Pancreas (tissue), 10 donors: ENCODE results near the gene GPRIN2. TPM values are rescaled to one million over a fixed set of nuclear protein-coding genes. Genes with fewer than 3 reads are reported as not detected.
"Not testable (repeated sequence)": the region's sequence is repeated elsewhere in the genome, so short reads cannot be mapped to it uniquely, and the experiment has no call there.

Source experiments
- ATAC-seq, 4 donors: fragments of 200-7000 bp; cut with Tn5 transposase; one replicate each; pipeline versions ENCODE4 v1.8.0 to v1.9.1; 2020; ENCODE audit warnings: mild to moderate bottlenecking in 4 of 4, moderate library complexity in 4 of 4
- DNase-seq, 6 donors: peaks; one replicate each; pipeline ENCODE4 v3.0.0-alpha.2; 2020
- FAIRE-seq: peaks from 2 replicates; lab custom pipeline; 2012; peaks lifted over from hg19 to GRCh38; lab: Jason Lieb, UNC
- H3K27ac ChIP-seq, 4 donors: fragments of 200-600 bp; sonication (generic); 1 replicate in 3 of 4; 2 replicates in 1 of 4; pipeline versions ENCODE4 v1.5.0 to v1.8.0; 2020
- H3K27me3 ChIP-seq, 4 donors: fragments of 200-600 bp; one replicate each; pipeline ENCODE4 v1.8.0; 2021
- H3K36me3 ChIP-seq, 3 donors: fragments of 200-600 bp; sonication (generic) in 1 of 3; one replicate each; pipeline versions ENCODE4 v1.5.0 to v1.8.0; 2020 to 2021
- H3K4me1 ChIP-seq, 3 donors: fragments of 200-600 bp; one replicate each; pipeline ENCODE4 v1.8.0; 2021
- H3K4me3 ChIP-seq, 4 donors: fragments of 200-600 bp; sonication (generic) in 2 of 4; one replicate each; pipeline versions ENCODE4 v1.5.0 to v1.8.0; 2020 to 2021
- H3K9me3 ChIP-seq, 4 donors: fragments of 200-600 bp; one replicate each; pipeline ENCODE4 v1.8.0; 2021
- WGBS, 2 donors: extraction: QIAGEN DNeasy Blood & Tissue Kit; methylation state at CpG; one replicate each; pipeline ENCODE4 v1.1.7; 2013; 5-methylcytosine and 5-hydroxymethylcytosine counted together
- intact Hi-C, 3 donors: fragments of 100-400 bp; cut with DNase I; formaldehyde crosslinking; loops; one replicate each; pipeline versions ENCODE4 v1.11.1 to v1.14.2; 2022
- polyA plus RNA-seq, 2 donors: library from polyadenylated mRNA; stranded (reverse); fragments of 200-250 nt; gene quantifications; one replicate each; pipeline ENCODE4 v1.2.3, GENCODE V29; 2013
- total RNA-seq, 6 donors: library from RNA; stranded (reverse); fragmentation: NEBNext Ultra II Directional in 4 of 6; extraction: Animal tissue kit (Norgen Biotek cat#: 25700) in 4 of 6; gene quantifications; one replicate each; pipeline versions ENCODE4 v1.2.1 to v1.2.4, GENCODE V29; 2021 to 2023
- TF ChIP-seq, protein P1 (sequence below), 4 donors: fragments of 200-600 bp; sonication (generic) in 3 of 4; IDR thresholded peaks; one replicate each; pipeline versions ENCODE4 v1.5.0 to v1.8.0; 2021; ENCODE audit warnings: antibody characterized with exemption in 4 of 4
- donor health status: healthy with polysubstance abuse.
- donor health status: DM: no; HTN: no; CAD: no; lungs with moderate emphysema.
- donor health status: DM: no; HTN: no; CAD: no.
- donor health status: control.
- donor health status: control.
- donor health status: Bipolar disorder and iron deficiency.
- donor health status: DM: yes; HTN: yes; CAD: no.
- donor health status: DM: no; HTN: no; CAD: no.
- donor health status: DM: no; HTN: no; CAD: no.
- donor health status: DM: yes; HTN: yes; CAD: no.

GPRIN2 gene
- total RNA-seq (10 to 100 TPM in 1 of 6 donors, 1 to 10 TPM in 5; 3.7 to 14.0 (median 4.3) TPM), polyA plus RNA-seq (10 to 100 TPM in 1 of 2 donors, 1 to 10 TPM in 1; 6.0 to 12.3 TPM)

DNA sequence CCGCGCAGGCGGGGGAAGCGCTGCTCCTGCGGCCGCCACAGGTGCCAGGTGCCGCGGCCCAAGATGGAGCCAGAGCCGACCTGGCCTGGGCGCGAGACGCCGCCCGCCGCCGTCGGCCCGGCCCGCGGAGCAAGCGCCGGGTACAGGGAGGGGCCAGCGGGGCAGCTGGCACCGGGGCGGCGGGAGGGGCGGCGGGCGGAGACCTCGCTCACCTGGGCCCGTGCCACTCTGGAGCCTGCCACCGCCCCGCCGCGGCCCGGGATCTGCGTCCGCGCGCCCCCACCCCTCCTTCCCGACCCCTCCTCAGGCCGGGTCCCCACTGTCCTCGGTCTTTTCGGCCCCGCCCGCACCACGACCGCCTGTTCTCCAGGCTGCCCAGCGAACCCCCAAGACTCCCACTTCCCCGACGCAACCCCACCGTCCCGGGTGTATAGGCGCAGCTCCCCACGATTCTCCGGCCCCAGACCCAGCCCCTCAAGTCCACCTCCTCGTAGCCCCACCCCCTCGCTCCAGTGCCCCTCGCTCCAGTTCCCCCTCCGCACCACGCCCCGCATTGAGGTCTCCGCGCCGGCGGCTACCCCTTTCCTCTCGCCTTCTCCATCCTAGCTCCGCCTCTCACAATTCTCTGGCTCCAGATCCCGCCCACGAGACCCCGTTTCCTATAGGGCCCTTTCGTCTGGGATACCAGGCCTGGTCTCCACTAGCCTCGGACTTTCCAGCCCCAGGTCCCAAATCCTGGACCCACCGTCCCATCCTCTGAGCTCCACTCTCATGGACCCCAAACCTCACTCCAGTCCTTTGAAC, at the start of gene GPRIN2:
GPRIN2 (minus strand) TSS at position 144 of the 804 bp plus-strand sequence. CDS start 5,922 bp downstream, outside the sequence.
- intact Hi-C loops, result no loop called here
- WGBS, 2 donors, result 9 to 11% methylated on average over 52 to 74 of the region's 74 CpGs
- H3K27me3 ChIP-seq, result no peaks in the 10 kb centered on the region

DNA sequence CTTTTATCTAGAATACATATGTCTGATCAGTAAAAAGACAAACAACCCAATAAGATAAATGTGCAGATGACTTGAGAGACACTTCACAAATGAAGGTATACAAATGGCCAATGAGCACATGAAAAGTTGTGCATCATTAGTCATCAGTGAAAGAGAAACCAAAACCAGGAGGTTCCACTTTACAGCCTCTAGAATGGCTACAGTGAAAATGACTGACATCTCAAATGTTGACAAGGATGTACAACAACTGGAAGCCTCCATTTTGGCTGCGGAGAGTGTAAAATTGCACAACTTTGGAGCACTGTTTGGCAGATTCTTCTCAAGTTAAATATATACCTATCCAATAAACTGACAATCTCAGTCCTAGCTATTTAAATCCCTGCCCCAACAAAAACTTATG, 44.1 kb upstream of the GPRIN2 start:
- H3K4me1 ChIP-seq, DNase-seq, intact Hi-C loops, ATAC-seq, H3K27me3 ChIP-seq, H3K4me3 ChIP-seq, H3K36me3 ChIP-seq, H3K9me3 ChIP-seq, H3K27ac ChIP-seq, FAIRE-seq: not testable (repeated sequence)
- WGBS, 2 donors, result 76 to 94% methylated on average over 1 of the region's 1 CpG

More for the DNA sequence above, at the start of gene GPRIN2:
- Histone ChIP-seq H3K9me3 (no peaks in the 10 kb centered on the region), H3K36me3 (no peaks in the 10 kb centered on the region), H3K27ac (no peak within 1 kb of the TSS), H3K4me1 (peaks cover 0 to 5% (median 0%) of the 10 kb centered on the region in 3 donors), H3K4me3 (peak within 1 kb of the TSS; percentile 75 to 90 (median 80))
- ATAC-seq (peak; percentile 73 to 89 (median 88)), DNase-seq (peak; percentile 64 to 91 (median 80)), FAIRE-seq (no peak)
- TF ChIP-seq, protein P1, sequence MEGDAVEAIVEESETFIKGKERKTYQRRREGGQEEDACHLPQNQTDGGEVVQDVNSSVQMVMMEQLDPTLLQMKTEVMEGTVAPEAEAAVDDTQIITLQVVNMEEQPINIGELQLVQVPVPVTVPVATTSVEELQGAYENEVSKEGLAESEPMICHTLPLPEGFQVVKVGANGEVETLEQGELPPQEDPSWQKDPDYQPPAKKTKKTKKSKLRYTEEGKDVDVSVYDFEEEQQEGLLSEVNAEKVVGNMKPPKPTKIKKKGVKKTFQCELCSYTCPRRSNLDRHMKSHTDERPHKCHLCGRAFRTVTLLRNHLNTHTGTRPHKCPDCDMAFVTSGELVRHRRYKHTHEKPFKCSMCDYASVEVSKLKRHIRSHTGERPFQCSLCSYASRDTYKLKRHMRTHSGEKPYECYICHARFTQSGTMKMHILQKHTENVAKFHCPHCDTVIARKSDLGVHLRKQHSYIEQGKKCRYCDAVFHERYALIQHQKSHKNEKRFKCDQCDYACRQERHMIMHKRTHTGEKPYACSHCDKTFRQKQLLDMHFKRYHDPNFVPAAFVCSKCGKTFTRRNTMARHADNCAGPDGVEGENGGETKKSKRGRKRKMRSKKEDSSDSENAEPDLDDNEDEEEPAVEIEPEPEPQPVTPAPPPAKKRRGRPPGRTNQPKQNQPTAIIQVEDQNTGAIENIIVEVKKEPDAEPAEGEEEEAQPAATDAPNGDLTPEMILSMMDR (IDR thresholded peaks at IDR 0.05), result no peak

DNA sequence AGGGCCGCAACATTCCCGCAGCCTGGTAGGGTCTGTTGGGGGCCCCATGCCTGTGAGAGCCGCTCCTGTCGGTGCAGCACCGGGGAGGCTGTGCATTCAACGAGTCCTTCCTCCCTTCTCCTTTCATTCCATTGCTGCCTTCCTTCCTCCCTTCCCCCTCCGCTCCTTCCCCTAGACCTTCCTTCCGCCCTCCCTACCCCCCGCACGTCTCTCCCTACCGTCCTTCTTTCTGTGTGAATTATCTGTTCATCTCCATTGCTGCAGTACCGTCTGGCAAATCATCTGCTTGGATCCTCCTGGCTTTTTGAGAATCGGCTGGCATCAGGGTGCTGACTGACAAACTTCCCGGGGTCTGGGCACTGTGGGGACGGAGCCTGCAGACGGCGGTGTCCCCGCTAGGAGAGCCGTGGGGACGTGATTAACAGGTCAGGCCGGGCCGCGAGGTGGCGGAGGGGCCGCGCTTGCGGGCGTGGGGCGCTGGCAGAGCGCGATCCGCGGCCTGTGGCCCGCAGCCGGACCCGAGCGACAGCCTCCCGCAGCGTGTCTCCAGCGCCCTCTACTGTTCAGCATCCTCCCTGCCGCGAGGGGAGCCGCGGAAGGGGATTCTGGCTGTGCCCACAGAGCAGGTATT, 41.3 kb upstream of the GPRIN2 start:
- WGBS, 2 donors, result 0 to 1% methylated on average over 8 to 27 of the region's 44 CpGs
- peak in 3 of 6 donors; percentile 32 to 42 (median 37) for DNase-seq
- peak overlapping the region in 2 of 4 donors; percentile 21 to 40 for H3K4me3 ChIP-seq
- intact Hi-C loops, H3K27me3 ChIP-seq, H3K9me3 ChIP-seq, H3K27ac ChIP-seq, FAIRE-seq, H3K4me1 ChIP-seq, H3K36me3 ChIP-seq: not testable (repeated sequence)
- TF ChIP-seq, protein P1 (IDR thresholded peaks at IDR 0.05), result peak in 2 of 4 donors; percentile 10
- peak; percentile 89 to 96 (median 96) for ATAC-seq

DNA sequence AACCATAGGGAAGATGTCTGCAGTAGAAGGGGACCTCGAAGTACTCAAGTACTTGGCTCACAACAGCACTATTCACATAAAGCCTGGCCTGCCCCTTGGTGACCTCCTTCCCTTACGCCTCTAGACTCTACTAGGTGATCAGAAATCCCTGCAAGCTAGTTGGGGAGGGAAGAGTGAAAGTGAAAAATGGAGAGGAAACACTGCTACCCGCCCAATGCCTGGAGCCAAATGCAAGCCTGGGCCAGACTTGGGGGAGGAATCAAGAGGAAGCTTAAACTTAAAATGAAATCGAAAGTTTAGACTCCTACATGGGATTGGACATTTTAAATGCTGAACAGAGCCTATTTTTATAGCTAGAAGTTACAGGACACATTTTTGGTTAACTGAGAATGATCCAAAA, 40.1 kb upstream of the GPRIN2 start:
- FAIRE-seq, H3K27ac ChIP-seq, ATAC-seq, H3K9me3 ChIP-seq, DNase-seq, H3K27me3 ChIP-seq, H3K4me1 ChIP-seq, intact Hi-C loops, H3K36me3 ChIP-seq, H3K4me3 ChIP-seq: not testable (repeated sequence)
- WGBS, 2 donors, result 79 to 91% methylated on average over 2 of the region's 4 CpGs

DNA sequence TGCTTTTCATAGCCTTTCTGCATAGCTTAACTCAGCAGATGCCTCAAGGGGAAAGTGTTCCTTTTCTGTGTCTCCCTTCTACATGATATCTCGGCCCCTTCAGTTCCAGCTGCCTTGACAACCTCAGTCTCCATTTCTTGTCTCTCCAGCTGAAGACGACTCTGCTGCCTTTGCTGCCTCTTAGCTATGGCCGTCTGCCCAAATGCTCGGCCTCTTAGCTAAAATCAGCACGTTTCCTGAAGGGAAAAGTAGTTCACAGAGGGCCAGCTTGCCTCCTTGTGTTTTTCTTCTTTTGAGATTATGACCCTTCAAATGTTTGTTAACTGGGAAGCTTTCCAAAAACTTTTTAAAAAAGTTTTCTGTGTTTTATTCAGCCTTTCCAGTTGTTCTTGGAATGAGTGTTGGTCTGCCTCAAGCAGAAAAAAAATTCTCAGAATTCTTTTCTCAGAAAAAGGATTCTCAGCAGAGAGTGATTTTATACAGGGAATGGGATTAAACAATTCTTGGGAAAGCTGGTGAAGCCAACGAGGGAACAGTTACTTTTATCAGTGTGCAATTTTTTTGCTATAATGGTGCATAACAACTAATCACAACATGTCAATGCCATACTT, 38.1 kb upstream of the GPRIN2 start:
- intact Hi-C loops, H3K9me3 ChIP-seq, H3K36me3 ChIP-seq, H3K27me3 ChIP-seq, H3K27ac ChIP-seq, DNase-seq, H3K4me3 ChIP-seq, H3K4me1 ChIP-seq: not testable (repeated sequence)
- peak; percentile 27 to 66 (median 60) for ATAC-seq
- 14 to 23% methylated on average over 5 of the region's 6 CpGs for WGBS, 2 donors
- peak; percentile 77 for FAIRE-seq

DNA sequence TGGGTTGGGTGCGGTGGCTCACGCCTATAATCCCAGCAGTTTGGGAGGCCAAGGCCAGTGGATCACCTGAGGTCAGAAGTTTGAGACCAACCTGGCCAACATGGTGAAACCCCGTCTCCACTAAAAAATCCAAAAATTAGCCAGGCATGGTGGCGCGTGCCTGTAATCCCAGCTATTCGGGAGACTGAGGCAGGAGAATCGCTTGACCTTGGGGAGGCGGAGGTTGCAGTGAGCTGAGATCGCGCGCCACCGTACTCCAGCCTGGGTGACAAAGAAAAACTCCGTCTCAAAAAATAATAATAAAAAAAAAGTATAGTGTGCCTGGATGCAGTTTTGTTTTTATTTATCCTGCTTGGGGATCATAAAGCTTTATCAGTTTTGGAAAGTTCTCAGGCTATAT, 36.8 kb upstream of the GPRIN2 start:
- H3K9me3 ChIP-seq, FAIRE-seq, H3K4me3 ChIP-seq, H3K27ac ChIP-seq, DNase-seq, H3K36me3 ChIP-seq, ATAC-seq, H3K27me3 ChIP-seq, H3K4me1 ChIP-seq, intact Hi-C loops: not testable (repeated sequence)
- WGBS, 2 donors, result 94 to 97% methylated on average over 13 of the region's 13 CpGs

DNA sequence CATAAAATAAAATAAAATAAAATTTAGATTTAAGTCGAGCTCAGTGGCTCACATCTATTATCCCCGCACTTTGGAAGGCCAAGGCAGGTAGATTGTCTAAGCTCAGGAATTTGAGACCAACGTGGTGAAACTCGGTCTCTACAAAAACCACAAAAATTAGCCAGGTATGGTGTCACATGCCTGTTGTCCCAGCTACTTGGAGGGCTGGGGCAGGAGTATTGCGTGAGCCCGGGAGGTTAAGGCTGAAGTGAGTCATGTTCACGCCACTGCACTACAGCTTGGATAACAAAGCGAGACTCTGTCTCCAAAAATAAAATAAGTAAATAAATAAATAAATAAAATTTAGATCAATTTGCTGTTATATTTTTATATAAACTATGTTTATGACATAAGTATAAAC, 34.6 kb upstream of the GPRIN2 start:
- FAIRE-seq, H3K4me1 ChIP-seq, H3K4me3 ChIP-seq, DNase-seq, H3K9me3 ChIP-seq, H3K27me3 ChIP-seq, H3K27ac ChIP-seq, ATAC-seq, H3K36me3 ChIP-seq, intact Hi-C loops: not testable (repeated sequence)
- WGBS, 2 donors, result no CpG with 5 or more reads among the region's 8 CpGs

DNA sequence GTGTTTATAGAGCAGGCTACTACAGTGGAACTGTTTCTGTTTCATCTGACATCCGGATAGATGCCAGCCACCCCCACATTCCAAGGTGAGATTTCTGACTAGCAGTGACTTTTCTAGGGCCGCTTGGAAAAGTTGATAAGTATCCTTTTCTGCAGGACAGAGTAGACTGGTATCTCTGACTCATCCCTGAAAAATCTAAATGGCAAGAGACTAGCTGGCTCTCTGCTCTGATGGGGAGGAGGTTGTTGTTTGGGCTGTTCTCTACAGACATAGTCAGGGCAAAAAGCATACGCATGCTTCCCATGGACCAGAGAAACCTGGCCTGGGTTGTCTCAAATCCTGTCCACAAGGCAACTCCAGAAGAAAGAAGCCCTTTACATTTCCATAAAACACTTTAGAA, 33.1 kb upstream of the GPRIN2 start:
- H3K27me3 ChIP-seq, ATAC-seq, H3K9me3 ChIP-seq, intact Hi-C loops, FAIRE-seq, H3K4me3 ChIP-seq, H3K36me3 ChIP-seq, H3K4me1 ChIP-seq, H3K27ac ChIP-seq, DNase-seq: not testable (repeated sequence)
- no CpG with 5 or more reads among the region's 3 CpGs for WGBS, 2 donors

DNA sequence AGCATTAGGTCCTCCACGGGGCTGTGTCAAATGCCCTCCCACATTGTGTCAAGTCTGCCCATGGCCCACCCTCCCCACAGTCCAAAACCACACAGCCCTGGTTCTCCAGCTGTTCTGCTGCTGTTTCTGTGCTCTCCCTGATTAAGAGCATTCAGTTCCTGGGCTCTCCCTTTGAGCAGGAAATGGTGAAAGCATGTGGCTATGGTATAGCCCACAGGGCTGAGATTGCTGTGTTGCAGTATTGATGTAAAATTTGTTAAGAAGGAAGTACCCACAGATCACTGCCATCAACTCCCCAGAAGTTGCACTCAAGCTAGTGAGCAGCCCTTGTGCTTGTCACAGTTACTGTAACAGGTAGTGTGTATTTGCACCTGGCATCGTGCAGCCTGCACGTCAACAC, 31.8 kb upstream of the GPRIN2 start:
- H3K27ac ChIP-seq, H3K4me1 ChIP-seq, FAIRE-seq, DNase-seq, H3K36me3 ChIP-seq, H3K9me3 ChIP-seq, H3K4me3 ChIP-seq, H3K27me3 ChIP-seq, intact Hi-C loops: not testable (repeated sequence)
- no CpG with 5 or more reads among the region's 3 CpGs for WGBS, 2 donors
- peak in 2 of 4 donors; percentile 7 to 15 for ATAC-seq
